ENCODE results near the gene CWC25.

The CWC25 gene

DNA sequence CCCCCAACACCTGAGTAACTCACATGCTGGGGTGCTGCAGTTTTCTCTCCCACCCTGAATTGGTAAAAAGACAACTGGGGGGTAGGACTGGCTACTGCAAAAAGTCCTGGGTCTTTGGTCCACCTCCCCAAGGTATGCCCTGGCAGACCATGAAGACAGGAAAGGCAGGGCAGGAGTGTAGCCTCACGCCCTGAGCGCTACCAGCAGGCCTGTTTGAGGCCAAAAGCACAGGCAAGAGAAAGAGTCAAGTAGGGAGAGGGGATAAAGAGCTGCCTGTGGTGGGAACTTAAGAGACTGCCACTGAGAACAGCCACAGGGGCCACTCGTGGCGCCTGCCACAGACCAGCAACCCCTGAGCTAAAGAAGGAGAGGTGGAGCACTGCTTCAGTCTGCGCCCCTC is 58.8 kb downstream of the CWC25 start:
- TF ChIP-seq, protein P1, sequence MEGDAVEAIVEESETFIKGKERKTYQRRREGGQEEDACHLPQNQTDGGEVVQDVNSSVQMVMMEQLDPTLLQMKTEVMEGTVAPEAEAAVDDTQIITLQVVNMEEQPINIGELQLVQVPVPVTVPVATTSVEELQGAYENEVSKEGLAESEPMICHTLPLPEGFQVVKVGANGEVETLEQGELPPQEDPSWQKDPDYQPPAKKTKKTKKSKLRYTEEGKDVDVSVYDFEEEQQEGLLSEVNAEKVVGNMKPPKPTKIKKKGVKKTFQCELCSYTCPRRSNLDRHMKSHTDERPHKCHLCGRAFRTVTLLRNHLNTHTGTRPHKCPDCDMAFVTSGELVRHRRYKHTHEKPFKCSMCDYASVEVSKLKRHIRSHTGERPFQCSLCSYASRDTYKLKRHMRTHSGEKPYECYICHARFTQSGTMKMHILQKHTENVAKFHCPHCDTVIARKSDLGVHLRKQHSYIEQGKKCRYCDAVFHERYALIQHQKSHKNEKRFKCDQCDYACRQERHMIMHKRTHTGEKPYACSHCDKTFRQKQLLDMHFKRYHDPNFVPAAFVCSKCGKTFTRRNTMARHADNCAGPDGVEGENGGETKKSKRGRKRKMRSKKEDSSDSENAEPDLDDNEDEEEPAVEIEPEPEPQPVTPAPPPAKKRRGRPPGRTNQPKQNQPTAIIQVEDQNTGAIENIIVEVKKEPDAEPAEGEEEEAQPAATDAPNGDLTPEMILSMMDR (IDR thresholded peaks at IDR 0.05; ENCODE audit: extremely low read depth, missing control alignments) = no peak
- no peak for DNase-seq (ENCODE audit: low spot score)

DNA sequence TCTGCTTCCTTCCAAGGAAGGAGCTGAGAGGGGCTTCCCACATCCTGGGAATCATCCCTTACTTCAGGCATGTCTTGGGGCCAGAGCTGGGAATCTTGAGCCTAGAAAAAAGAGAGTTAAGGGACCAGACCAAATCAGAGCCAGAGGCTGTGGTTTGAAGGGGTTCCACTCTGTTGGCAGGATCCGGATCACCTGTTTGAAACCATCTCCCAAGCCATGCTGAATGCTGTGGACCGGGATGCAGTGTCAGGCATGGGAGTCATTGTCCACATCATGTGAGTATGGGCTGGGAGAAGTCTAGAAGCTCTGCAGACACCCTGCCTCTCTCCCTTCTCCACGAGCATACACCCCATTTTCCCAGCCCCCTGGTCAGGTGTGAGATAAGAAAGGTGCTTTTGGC is 62.9 kb downstream of the CWC25 start:
- no peak for DNase-seq (ENCODE audit: low spot score)
- TF ChIP-seq, protein P1 (IDR thresholded peaks at IDR 0.05; ENCODE audit: extremely low read depth, missing control alignments) = no peak

GRCh38 chr17:38761612-38762011 is 63.5 kb downstream of the CWC25 start:
- no peak for DNase-seq (ENCODE audit: low spot score)
- TF ChIP-seq, protein P1 (IDR thresholded peaks at IDR 0.05; ENCODE audit: extremely low read depth, missing control alignments) = peak; percentile 19

GRCh38 chr17:38753071-38753506 is 72.0 kb downstream of the CWC25 start:
- DNase-seq (ENCODE audit: low spot score) = no peak
- TF ChIP-seq, protein P1 (IDR thresholded peaks at IDR 0.05; ENCODE audit: extremely low read depth, missing control alignments) = no peak

DNA sequence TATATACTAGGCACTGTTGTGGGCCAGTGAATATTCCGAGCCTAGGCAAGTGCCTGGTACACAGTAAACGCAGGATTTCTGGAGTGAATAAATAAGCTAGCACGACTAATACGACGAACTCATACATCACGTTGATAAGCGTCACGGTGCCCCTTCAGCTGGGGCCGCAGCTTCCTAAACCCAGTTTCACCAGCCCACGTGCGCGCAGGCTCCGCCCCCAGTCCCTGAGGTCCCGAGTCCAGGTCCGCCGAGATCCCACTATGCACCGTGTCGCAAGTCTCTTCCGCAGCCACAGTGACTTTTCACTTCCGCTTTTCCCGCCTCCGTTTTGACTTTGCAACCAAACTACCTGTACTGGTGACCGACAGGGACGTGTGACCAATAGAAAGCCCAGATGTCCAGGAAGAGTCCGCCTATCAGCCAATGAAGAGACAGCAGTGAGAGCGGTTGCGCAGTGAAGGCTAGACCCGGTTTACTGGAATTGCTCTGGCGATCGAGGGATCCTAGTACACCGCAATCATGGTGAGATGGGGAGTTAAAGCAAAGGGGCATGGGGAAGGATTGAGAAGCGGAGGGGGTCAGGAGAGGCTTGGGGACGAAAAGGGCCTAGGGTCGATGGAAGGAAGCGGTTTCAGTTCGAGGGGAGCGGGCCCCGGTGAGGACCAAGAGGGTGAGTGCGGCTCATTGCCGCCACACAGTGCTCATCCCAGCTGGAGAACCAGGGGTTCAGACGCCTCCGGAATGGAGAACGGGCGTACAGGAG is 72.6 kb downstream of the CWC25 start, which contains the start of gene PSMB3:
Gene PSMB3 (plus strand): TSS at position 434 of the 763 bp plus-strand sequence. CDS start 86 bp downstream, at position 520.
- peak; percentile 93 for DNase-seq (ENCODE audit: low spot score)
- TF ChIP-seq, protein P1 (IDR thresholded peaks at IDR 0.05; ENCODE audit: extremely low read depth, missing control alignments) = no peak

DNA sequence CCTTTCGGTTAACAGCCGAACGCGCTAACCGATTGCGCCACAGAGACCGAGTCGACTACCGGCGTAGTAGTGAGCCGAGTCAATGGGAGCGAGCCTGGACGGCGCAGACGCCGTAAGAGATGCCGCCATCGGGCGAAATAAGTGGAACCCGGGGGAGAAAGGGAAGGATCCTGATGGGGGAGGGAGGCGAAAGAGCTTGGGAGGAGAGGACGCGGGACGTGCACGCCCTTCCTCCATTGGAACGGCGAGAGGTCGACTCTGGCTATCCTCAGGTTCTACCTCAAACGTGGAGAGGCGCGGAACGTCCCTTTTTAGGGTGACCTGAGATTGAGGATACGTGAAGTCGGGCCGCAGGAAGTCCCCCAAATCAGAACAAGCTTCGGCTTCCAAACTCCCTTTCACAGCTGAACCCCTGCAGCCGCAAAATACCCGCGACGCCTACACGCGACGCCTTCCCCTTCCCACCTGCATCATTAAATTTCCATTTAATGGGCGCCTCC is 73.3 kb downstream of the CWC25 start:
- DNase-seq (ENCODE audit: low spot score) = peak; percentile 70
- TF ChIP-seq, protein P1 (IDR thresholded peaks at IDR 0.05; ENCODE audit: extremely low read depth, missing control alignments) = no peak

DNA sequence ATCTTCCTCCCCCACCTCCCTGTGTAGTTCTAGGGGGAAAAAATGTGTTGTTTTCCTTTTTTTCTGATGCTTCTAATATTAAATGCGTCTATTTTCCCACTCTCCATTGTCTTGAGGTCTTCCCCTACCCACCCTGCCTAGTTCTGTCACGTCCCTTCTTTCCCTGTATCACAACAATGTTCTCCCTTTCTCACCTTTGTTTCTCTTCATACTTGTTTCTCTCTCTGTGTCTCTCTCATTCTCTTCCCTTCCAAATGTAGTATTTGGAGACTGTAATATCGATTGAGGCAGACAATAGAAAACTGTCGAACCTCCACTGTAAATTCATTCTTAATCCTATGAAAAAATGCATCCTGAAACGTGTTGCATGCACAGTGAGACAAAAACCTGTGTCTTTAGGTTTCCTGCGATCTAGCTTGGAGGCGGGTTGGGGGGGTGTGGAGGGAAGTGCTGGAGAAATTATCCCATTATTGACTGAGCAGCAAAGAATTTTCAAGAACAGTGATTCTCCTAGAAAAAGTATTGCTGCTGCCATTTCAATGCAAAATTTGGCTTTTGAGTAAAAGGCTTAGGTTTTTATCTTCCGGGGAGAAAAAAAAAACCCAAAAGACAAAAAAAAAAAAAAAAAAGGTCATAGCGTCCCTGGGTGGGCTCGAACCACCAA is 73.8 kb downstream of the CWC25 start:
- no peak for DNase-seq (ENCODE audit: low spot score)
- TF ChIP-seq, protein P1 (IDR thresholded peaks at IDR 0.05; ENCODE audit: extremely low read depth, missing control alignments) = no peak

All from GM20000 (cell line).